K562 (cell line): ENCODE data around the gene POLR2J. TPM values are rescaled to one million over a fixed set of nuclear protein-coding genes. Genes with fewer than 3 reads are reported as not detected.
A peak's percentile ranks its signal among the peaks of the same experiment; 100 is the strongest.

ENCODE experiments used
- RBM22 ChIP-seq: fragments of 200-400 bp; formaldehyde crosslinking; IDR thresholded peaks from 2 replicates; pipeline ENCODE4 v1.6.1; 2018; ENCODE audit warnings: low read length, low read depth; ENCODE audit not compliant: poor library complexity, severe bottlenecking
- SUPT5H ChIP-seq: fragments of 450-650 bp; IDR thresholded peaks from 2 replicates; pipeline ENCODE4 v1.6.1; 2016
- TAF7 ChIP-seq: fragments of 450-650 bp; IDR thresholded peaks from 2 replicates; pipeline ENCODE4 v1.6.1; 2016; ENCODE audit warnings: missing genetic modification characterization, missing compliant biosample characterization
- TBP ChIP-seq: optimal IDR thresholded peaks from 2 replicates; pipeline ENCODE3; 2011; ENCODE audit warnings: low read depth, low read length, improper control_type of control experiment
- THRAP3 ChIP-seq: fragments of 450-650 bp; IDR thresholded peaks from 2 replicates; pipeline ENCODE4 v1.6.1; 2016; ENCODE audit warnings: mild to moderate bottlenecking, inconsistent platforms, borderline replicate concordance
- ZBTB1 ChIP-seq: sonication (generic); formaldehyde crosslinking; IDR thresholded peaks from 2 replicates; pipeline ENCODE4 v1.8.1; 2023; ENCODE audit warnings: missing genetic modification reagents, low read depth, mild to moderate bottlenecking, borderline replicate concordance
- ZNF766 ChIP-seq: fragments of 200-800 bp; sonication (Bioruptor generic); conservative IDR thresholded peaks from 2 replicates; pipeline ENCODE4 v1.6.1; 2016; ENCODE audit warnings: missing genetic modification characterization, missing compliant biosample characterization
- polyA plus RNA-seq, 8 experiments: library from polyadenylated mRNA; depleted of rRNA in 4 of 8; stranded (reverse) in 5 of 8; unstranded in 3 of 8; fragments of >200 nt; fragmentation: Nextera tagmentation in 2 of 8; fragmentation: Illumina TruSeq in 1 of 8; extraction: Ambion mirVana in 2 of 8; extraction: Trizol in 1 of 8; gene quantifications; 2 replicates each; pipeline versions ENCODE4 v1.2.1 to v1.2.3, GENCODE V29; 2011 to 2014; ENCODE audit warnings: inconsistent platforms in 1 of 8, missing spikeins in 1 of 8
- total RNA-seq, 7 experiments: library from RNA; depleted of rRNA in 6 of 7; stranded (reverse); fragments of >200 nt in 6 of 7; fragmentation: Illumina TruSeq in 2 of 7; extraction: Trizol in 2 of 7; gene quantifications; 2 replicates each; pipeline versions ENCODE4 v1.2.1 to v1.2.3, GENCODE V29; 2011 to 2021; ENCODE audit warnings: low replicate concordance in 1 of 7
- TF ChIP-seq, protein P1 (sequence below): fragments of 250-450 bp; sonication (Bioruptor Pico); IDR thresholded peaks from 2 replicates; pipeline ENCODE4 v1.4.0; 2020
- TF ChIP-seq, protein P2 (sequence below): sonication (generic); formaldehyde crosslinking; IDR thresholded peaks from 2 replicates; pipeline ENCODE4 v1.8.1; 2023; ENCODE audit warnings: mild to moderate bottlenecking, missing genetic modification reagents
- TF ChIP-seq, protein P3 (sequence below), 2 experiments: fragments of 450-650 bp; formaldehyde crosslinking in 1 of 2; IDR thresholded peaks; 2 replicates each; pipeline versions ENCODE4 v1.4.0 to v1.6.1; 2014 to 2020; ENCODE audit warnings: mild to moderate bottlenecking in 2 of 2, borderline replicate concordance in 1 of 2, low read depth in 1 of 2

POLR2J gene
- total and polyA plus RNA-seq, 9 of the 15 experiments (the other 6 are each of a cell fraction or from before 2014, with no cell fraction given), result 32.3 to 220 (median 113) TPM

DNA sequence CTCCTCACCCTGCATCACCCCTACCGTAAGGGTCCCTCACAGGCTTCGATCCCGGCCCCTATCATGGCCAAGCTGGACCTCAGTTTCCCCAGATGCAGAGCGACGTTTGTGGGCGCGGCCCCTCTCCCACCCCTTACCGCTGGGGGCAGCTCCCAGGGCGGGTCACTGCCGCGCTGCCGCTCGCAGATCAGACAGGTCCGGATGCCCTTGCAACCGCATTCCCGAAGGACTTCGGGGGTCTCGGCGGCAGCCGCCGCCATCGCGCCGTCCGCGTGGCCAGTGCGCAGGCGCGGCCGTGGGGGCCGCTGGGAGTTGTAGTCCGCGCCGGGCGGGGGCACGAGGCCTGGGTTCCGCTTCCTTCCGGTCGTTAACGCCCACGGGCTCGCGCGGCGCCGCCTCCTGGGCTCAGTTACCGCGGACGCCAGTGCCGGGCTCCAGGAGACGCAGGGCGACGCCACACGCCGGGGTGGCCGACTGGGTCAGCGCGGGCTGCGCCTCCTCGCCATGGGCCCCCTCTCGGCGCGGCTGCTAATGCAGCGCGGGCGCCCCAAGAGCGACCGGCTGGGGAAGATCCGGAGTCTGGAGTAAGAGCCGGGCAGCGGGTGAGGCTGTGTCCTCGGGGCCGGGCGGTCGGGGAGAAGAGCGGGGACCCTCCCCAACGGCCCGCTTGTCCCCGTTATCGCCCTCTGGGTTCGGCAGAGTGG lies 14.0 kb downstream of the POLR2J start, which contains the start of the genes ALKBH4 and LRWD1 (continued):
- TF ChIP-seq, protein P1, sequence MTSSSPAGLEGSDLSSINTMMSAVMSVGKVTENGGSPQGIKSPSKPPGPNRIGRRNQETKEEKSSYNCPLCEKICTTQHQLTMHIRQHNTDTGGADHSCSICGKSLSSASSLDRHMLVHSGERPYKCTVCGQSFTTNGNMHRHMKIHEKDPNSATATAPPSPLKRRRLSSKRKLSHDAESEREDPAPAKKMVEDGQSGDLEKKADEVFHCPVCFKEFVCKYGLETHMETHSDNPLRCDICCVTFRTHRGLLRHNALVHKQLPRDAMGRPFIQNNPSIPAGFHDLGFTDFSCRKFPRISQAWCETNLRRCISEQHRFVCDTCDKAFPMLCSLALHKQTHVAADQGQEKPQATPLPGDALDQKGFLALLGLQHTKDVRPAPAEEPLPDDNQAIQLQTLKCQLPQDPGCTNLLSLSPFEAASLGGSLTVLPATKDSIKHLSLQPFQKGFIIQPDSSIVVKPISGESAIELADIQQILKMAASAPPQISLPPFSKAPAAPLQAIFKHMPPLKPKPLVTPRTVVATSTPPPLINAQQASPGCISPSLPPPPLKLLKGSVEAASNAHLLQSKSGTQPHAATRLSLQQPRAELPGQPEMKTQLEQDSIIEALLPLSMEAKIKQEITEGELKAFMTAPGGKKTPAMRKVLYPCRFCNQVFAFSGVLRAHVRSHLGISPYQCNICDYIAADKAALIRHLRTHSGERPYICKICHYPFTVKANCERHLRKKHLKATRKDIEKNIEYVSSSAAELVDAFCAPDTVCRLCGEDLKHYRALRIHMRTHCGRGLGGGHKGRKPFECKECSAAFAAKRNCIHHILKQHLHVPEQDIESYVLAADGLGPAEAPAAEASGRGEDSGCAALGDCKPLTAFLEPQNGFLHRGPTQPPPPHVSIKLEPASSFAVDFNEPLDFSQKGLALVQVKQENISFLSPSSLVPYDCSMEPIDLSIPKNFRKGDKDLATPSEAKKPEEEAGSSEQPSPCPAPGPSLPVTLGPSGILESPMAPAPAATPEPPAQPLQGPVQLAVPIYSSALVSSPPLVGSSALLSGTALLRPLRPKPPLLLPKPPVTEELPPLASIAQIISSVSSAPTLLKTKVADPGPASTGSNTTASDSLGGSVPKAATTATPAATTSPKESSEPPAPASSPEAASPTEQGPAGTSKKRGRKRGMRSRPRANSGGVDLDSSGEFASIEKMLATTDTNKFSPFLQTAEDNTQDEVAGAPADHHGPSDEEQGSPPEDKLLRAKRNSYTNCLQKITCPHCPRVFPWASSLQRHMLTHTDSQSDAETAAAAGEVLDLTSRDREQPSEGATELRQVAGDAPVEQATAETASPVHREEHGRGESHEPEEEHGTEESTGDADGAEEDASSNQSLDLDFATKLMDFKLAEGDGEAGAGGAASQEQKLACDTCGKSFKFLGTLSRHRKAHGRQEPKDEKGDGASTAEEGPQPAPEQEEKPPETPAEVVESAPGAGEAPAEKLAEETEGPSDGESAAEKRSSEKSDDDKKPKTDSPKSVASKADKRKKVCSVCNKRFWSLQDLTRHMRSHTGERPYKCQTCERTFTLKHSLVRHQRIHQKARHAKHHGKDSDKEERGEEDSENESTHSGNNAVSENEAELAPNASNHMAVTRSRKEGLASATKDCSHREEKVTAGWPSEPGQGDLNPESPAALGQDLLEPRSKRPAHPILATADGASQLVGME (CRISPR knock-in tag), result 0 out of 2 replicates have a peak, but pooled peaks have one; percentile 25
- TF ChIP-seq TBP (peak; percentile 79), RBM22 (peak; percentile 41), ZNF766 (CRISPR knock-in tag) (peak; percentile 62; the same call in 1 of the 2 replicates), ZBTB1 (peak; percentile 9; the same call in 1 of the 2 replicates), SUPT5H (peak; percentile 82), THRAP3 (no peak), TAF7 (tag) (peak; percentile 59; the same call in 1 of the 2 replicates)
- TF ChIP-seq, protein P2, sequence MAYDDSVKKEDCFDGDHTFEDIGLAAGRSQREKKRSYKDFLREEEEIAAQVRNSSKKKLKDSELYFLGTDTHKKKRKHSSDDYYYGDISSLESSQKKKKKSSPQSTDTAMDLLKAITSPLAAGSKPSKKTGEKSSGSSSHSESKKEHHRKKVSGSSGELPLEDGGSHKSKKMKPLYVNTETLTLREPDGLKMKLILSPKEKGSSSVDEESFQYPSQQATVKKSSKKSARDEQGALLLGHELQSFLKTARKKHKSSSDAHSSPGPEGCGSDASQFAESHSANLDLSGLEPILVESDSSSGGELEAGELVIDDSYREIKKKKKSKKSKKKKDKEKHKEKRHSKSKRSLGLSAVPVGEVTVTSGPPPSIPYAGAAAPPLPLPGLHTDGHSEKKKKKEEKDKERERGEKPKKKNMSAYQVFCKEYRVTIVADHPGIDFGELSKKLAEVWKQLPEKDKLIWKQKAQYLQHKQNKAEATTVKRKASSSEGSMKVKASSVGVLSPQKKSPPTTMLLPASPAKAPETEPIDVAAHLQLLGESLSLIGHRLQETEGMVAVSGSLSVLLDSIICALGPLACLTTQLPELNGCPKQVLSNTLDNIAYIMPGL (CRISPR knock-in tag), result peak; percentile 67; the same call in 1 of the 2 replicates
- TF ChIP-seq, protein P3, sequence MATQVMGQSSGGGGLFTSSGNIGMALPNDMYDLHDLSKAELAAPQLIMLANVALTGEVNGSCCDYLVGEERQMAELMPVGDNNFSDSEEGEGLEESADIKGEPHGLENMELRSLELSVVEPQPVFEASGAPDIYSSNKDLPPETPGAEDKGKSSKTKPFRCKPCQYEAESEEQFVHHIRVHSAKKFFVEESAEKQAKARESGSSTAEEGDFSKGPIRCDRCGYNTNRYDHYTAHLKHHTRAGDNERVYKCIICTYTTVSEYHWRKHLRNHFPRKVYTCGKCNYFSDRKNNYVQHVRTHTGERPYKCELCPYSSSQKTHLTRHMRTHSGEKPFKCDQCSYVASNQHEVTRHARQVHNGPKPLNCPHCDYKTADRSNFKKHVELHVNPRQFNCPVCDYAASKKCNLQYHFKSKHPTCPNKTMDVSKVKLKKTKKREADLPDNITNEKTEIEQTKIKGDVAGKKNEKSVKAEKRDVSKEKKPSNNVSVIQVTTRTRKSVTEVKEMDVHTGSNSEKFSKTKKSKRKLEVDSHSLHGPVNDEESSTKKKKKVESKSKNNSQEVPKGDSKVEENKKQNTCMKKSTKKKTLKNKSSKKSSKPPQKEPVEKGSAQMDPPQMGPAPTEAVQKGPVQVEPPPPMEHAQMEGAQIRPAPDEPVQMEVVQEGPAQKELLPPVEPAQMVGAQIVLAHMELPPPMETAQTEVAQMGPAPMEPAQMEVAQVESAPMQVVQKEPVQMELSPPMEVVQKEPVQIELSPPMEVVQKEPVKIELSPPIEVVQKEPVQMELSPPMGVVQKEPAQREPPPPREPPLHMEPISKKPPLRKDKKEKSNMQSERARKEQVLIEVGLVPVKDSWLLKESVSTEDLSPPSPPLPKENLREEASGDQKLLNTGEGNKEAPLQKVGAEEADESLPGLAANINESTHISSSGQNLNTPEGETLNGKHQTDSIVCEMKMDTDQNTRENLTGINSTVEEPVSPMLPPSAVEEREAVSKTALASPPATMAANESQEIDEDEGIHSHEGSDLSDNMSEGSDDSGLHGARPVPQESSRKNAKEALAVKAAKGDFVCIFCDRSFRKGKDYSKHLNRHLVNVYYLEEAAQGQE (IDR thresholded peaks at IDR 0.05; ENCODE audit: borderline replicate concordance), result peak; percentile 75
- TF ChIP-seq, protein P3 (CRISPR knock-in tag; IDR thresholded peaks at IDR 0.05; ENCODE audit: low read depth), result peak; percentile 35; the same call in 1 of the 2 replicates
